ENCODE measurements around the gene TOB1.

The TOB1 gene

DNA sequence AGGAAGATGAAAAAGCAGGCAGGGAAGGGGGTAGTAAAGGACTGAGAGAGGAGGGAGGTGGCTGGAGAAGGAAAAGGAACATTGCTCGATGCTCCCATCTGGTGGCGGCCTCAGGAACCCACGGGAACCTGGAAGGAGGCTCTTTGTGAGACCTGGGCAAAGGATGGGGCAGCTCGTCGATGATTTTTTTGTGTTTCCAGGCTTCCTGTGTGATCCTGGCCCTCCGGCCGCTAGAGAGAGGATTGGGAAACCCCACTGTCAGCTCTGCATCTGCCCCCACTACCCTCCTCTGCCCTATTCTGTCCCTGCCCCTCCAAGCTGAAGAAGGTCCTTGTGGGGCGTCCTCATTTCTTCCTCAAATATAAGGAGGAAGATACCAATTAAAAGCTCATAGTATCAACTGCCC is 24.2 kb downstream of the TOB1 start:
- H3K9ac ChIP-seq (ENCODE audit: low read length) = no peak overlapping the region
- H3K27ac ChIP-seq (ENCODE audit: low read depth, low read length) = no peak overlapping the region

DNA sequence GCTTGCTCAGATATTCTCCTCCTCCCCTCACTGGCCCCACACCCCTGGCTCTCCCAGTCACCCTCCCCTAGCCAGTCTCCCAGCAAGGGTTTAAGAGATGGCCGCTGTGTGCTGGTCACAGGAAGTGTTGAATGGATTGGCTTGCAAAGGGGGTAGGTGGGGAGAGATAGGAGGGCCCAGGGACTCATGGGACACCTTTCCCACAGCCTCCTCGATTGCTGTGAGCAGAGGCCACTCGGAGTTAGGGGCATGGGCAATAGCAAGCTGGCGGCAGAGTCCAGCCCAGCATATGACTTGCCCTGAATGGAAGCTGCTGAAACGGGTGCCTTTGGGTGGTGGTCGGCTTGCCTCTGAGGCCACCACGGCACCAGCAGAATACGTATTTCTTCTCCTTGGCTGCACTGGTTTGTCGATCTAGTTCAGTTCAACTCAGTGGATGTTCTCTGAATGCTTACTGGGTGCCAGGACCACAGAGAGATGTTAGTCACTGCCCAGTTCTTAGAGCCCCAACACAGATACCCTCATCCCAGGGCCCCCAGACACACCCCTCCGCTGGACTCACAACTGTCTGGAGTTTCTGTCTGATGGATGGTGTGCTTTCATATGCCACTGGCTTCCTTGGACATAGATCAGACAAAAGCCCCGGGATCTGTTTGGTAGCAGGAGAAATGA is 24.7 kb downstream of the TOB1 start:
- Histone ChIP-seq H3K27ac (ENCODE audit: low read depth, low read length) (no peak overlapping the region), H3K27me3 (ENCODE audit: control insufficient read depth, insufficient read depth, low read length) (no peaks in the 10 kb centered on the region), H3K9ac (ENCODE audit: low read length) (no peak overlapping the region)

More for the DNA sequence above, 24.2 kb downstream of the TOB1 start:
- Histone ChIP-seq H3K4me1 (ENCODE audit: control insufficient read depth, insufficient read depth, low read length) (peaks cover 15% of the 10 kb centered on the region), H3K27me3 (ENCODE audit: control insufficient read depth, insufficient read depth, low read length) (no peaks in the 10 kb centered on the region), H3K36me3 (ENCODE audit: control insufficient read depth, insufficient read depth, low read length) (no peaks in the 10 kb centered on the region), H3K9me3 (ENCODE audit: control insufficient read depth, insufficient read depth, low read depth, low read length) (no peaks in the 10 kb centered on the region), H3K4me3 (ENCODE audit: low read depth, low read length) (no peak overlapping the region)

DNA sequence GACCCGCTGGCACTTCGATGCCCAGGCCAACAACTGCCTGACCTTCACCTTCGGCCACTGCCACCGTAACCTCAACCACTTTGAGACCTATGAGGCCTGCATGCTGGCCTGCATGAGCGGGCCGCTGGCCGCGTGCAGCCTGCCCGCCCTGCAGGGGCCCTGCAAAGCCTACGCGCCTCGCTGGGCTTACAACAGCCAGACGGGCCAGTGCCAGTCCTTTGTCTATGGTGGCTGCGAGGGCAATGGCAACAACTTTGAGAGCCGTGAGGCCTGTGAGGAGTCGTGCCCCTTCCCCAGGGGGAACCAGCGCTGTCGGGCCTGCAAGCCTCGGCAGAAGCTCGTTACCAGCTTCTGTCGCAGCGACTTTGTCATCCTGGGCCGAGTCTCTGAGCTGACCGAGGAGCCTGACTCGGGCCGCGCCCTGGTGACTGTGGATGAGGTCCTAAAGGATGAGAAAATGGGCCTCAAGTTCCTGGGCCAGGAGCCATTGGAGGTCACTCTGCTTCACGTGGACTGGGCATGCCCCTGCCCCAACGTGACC is 25.8 kb downstream of the TOB1 start:
- H3K27ac ChIP-seq (ENCODE audit: low read depth, low read length) = no peak overlapping the region
- H3K4me1 ChIP-seq (ENCODE audit: control insufficient read depth, insufficient read depth, low read length) = peaks cover 9% of the 10 kb centered on the region
- H3K9me3 ChIP-seq (ENCODE audit: control insufficient read depth, insufficient read depth, low read depth, low read length) = no peaks in the 10 kb centered on the region
- H3K27me3 ChIP-seq (ENCODE audit: control insufficient read depth, insufficient read depth, low read length) = no peaks in the 10 kb centered on the region
- no peak overlapping the region for H3K9ac ChIP-seq (ENCODE audit: low read length)
- no peak overlapping the region for H3K4me3 ChIP-seq (ENCODE audit: low read depth, low read length)
- no peaks in the 10 kb centered on the region for H3K36me3 ChIP-seq (ENCODE audit: control insufficient read depth, insufficient read depth, low read length)

More for the DNA sequence above, 24.7 kb downstream of the TOB1 start:
- peaks cover 15% of the 10 kb centered on the region for H3K4me1 ChIP-seq (ENCODE audit: control insufficient read depth, insufficient read depth, low read length)
- H3K4me3 ChIP-seq (ENCODE audit: low read depth, low read length) = no peak overlapping the region
- no peaks in the 10 kb centered on the region for H3K36me3 ChIP-seq (ENCODE audit: control insufficient read depth, insufficient read depth, low read length)
- no peaks in the 10 kb centered on the region for H3K9me3 ChIP-seq (ENCODE audit: control insufficient read depth, insufficient read depth, low read depth, low read length)

DNA sequence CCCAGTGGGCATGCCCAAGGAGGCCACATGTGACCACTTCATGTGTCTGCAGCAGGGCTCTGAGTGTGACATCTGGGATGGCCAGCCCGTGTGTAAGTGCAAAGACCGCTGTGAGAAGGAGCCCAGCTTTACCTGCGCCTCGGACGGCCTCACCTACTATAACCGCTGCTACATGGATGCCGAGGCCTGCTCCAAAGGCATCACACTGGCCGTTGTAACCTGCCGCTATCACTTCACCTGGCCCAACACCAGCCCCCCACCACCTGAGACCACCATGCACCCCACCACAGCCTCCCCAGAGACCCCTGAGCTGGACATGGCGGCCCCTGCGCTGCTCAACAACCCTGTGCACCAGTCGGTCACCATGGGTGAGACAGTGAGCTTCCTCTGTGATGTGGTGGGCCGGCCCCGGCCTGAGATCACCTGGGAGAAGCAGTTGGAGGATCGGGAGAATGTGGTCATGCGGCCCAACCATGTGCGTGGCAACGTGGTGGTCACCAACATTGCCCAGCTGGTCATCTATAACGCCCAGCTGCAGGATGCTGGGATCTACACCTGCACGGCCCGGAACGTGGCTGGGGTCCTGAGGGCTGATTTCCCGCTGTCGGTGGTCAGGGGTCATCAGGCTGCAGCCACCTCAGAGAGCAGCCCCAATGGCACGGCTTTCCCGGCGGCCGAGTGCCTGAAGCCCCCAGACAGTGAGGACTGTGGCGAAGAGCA is 26.4 kb downstream of the TOB1 start:
- H3K9ac ChIP-seq (ENCODE audit: low read length) = no peak overlapping the region
- no peaks in the 10 kb centered on the region for H3K9me3 ChIP-seq (ENCODE audit: control insufficient read depth, insufficient read depth, low read depth, low read length)
- peaks cover 11% of the 10 kb centered on the region for H3K4me1 ChIP-seq (ENCODE audit: control insufficient read depth, insufficient read depth, low read length)
- H3K27ac ChIP-seq (ENCODE audit: low read depth, low read length) = no peak overlapping the region
- no peaks in the 10 kb centered on the region for H3K36me3 ChIP-seq (ENCODE audit: control insufficient read depth, insufficient read depth, low read length)
- no peak overlapping the region for H3K4me3 ChIP-seq (ENCODE audit: low read depth, low read length)
- no peaks in the 10 kb centered on the region for H3K27me3 ChIP-seq (ENCODE audit: control insufficient read depth, insufficient read depth, low read length)

DNA sequence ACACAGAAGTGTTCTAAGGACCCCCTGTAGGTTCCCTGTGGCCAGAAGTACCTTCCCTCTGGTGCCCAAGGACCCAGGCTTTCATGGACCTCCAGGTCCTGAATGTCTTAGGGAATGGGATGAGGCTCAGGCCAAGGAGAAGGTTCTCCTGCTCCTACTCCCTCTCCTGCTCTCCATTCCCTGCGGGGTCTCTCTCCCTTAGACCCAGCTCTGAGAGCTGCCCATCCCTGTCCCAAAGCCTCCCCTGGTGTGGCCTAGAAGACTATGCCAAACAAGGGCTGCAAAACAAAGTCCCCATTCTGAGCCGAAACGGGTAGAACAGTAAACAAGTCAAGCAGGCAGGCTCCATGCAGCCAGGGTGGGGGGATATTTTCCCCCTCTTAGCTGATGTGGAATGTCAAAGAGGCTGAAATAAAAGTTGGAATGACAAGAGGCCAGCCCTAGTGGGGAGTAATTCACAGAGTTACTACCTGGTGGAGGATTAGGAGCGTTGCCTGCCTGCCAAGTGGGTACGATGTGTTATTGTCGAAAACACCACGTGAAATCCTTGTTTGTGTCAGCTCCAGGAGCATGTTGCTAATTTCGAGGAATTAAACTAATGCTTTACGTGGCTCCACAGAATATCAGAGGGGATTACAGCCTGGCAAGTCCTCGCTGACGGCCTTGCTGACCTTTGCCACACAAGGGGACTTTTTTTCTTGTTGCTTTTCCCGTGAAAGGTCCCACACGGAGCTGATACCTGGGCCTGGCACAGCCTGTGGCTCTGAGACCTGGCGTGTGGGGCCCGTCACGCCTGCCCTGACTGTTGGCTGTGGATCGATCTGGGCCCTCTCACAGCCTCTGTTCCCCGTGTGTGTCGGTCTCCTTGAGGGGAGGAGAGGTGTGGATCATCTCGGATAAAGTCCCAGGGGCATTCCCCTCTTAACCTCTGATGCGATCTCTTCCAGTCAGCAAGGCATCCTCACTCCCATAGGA is 27.9 kb downstream of the TOB1 start:
- peaks cover 15% of the 10 kb centered on the region for H3K4me1 ChIP-seq (ENCODE audit: control insufficient read depth, insufficient read depth, low read length)
- no peaks in the 10 kb centered on the region for H3K36me3 ChIP-seq (ENCODE audit: control insufficient read depth, insufficient read depth, low read length)
- no peak overlapping the region for H3K9ac ChIP-seq (ENCODE audit: low read length)
- no peaks in the 10 kb centered on the region for H3K9me3 ChIP-seq (ENCODE audit: control insufficient read depth, insufficient read depth, low read depth, low read length)
- H3K4me3 ChIP-seq (ENCODE audit: low read depth, low read length) = no peak overlapping the region
- no peak overlapping the region for H3K27ac ChIP-seq (ENCODE audit: low read depth, low read length)
- no peaks in the 10 kb centered on the region for H3K27me3 ChIP-seq (ENCODE audit: control insufficient read depth, insufficient read depth, low read length)

DNA sequence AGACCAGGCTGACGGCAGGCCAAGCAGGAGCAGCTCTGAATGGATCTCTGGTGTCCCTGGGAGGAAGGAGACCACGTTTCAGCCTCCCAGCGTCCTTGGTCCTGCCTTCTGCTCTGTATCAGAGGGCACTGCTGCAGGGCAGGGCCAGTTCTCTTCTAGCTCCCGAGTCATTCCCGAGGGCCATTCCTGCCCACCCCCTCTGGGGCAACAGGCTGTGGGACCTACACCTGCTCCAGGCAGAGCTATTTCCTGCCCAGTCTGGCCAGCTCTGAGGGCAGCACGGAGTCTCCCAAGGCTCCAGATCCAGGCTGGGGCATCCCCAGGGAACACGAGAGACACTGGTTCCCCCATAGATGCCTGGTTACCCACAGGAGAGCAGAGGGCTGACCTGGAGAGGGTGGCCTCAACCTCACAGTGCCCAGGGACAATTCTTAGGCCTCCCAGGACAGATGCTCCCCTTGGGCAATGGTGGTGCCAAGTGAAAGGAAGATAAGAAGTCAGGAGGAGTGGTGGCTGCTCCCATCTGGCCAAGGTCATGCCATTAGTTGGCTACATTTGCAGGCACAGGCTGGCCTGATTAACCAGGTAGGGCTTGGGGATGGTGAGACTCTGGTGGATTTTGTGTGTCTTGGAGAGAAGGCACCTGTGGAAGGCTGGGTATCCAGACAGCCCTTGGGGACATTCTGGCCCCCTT is 28.7 kb downstream of the TOB1 start:
- no peak overlapping the region for H3K27ac ChIP-seq (ENCODE audit: low read depth, low read length)
- no peak overlapping the region for H3K9ac ChIP-seq (ENCODE audit: low read length)
- no peaks in the 10 kb centered on the region for H3K27me3 ChIP-seq (ENCODE audit: control insufficient read depth, insufficient read depth, low read length)
- no peak overlapping the region for H3K4me3 ChIP-seq (ENCODE audit: low read depth, low read length)
- H3K36me3 ChIP-seq (ENCODE audit: control insufficient read depth, insufficient read depth, low read length) = no peaks in the 10 kb centered on the region
- peaks cover 19% of the 10 kb centered on the region for H3K4me1 ChIP-seq (ENCODE audit: control insufficient read depth, insufficient read depth, low read length)
- H3K9me3 ChIP-seq (ENCODE audit: control insufficient read depth, insufficient read depth, low read depth, low read length) = no peaks in the 10 kb centered on the region

DNA sequence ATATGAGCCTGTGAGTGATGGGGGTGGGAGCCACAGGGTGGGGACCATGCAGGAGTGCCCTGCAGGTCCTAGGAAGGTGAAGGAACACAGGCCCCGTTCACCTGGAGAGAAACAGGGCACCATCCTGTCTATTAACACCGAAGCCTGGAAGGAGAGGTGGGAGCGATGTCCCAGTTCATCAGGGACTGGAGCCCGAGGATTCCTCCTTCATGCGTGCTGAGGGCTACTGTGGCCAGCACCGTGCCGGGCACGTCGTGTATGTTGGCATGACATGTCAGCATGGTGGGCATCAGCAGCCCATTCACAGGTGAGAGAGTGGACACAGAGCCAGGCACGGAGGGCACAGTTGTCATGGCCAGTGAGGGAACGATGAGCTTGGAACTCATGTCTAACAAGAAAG is 29.3 kb downstream of the TOB1 start:
- H3K9ac ChIP-seq (ENCODE audit: low read length) = no peak overlapping the region
- H3K27ac ChIP-seq (ENCODE audit: low read depth, low read length) = no peak overlapping the region
- no peaks in the 10 kb centered on the region for H3K27me3 ChIP-seq (ENCODE audit: control insufficient read depth, insufficient read depth, low read length)
- no peaks in the 10 kb centered on the region for H3K36me3 ChIP-seq (ENCODE audit: control insufficient read depth, insufficient read depth, low read length)
- no peak overlapping the region for H3K4me3 ChIP-seq (ENCODE audit: low read depth, low read length)
- peaks cover 19% of the 10 kb centered on the region for H3K4me1 ChIP-seq (ENCODE audit: control insufficient read depth, insufficient read depth, low read length)
- no peaks in the 10 kb centered on the region for H3K9me3 ChIP-seq (ENCODE audit: control insufficient read depth, insufficient read depth, low read depth, low read length)

DNA sequence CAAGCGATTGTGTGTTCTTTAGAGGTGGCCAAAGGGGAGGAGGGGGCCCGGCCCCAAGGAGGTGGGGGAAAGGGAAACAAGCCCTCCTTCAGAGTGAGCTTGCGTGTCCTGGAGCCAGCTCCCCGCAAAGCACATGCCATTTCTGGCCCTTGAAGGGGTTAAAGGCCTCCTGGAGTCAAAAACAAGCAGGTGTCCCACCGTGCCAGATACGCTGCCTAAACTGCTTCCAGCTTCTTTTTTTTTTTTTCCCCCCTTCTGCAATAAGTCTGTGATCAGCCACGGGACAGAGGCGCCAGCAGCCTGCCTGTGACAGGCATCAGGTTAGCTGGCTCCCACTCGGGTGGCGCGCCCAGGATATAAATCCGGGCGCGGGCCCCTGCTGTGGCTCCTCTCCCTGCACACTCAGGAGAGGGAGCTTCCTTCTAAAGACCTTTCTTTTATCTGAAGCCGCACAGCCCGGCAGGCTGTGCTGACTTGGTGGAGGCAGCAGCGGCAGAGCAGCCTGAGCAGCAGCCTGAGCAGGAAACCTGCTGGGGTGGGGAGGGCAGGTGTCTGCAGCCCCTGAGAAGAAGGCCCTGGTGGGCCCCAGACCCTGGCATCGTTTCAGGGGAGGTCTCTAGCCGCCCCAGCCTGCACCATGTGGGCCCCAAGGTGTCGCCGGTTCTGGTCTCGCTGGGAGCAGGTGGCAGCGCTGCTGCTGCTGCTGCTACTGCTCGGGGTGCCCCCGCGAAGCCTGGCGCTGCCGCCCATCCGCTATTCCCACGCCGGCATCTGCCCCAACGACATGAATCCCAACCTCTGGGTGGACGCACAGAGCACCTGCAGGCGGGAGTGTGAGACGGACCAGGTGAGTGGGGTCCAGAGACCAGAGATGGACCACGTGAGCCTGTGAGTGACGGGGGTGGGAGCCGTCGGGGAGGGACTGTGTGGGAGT is 30.6 kb downstream of the TOB1 start, which contains the start of gene WFIKKN2:
Gene WFIKKN2 (plus strand): TSS at position 286 of the 934 bp plus-strand sequence. CDS start 352 bp downstream, at position 638.
- Histone ChIP-seq H3K4me1 (ENCODE audit: control insufficient read depth, insufficient read depth, low read length) (peaks cover 27% of the 10 kb centered on the region), H3K27me3 (ENCODE audit: control insufficient read depth, insufficient read depth, low read length) (no peaks in the 10 kb centered on the region), H3K4me3 (ENCODE audit: low read depth, low read length) (no peak within 1 kb of the TSS), H3K9ac (ENCODE audit: low read length) (no peak within 1 kb of the TSS), H3K36me3 (ENCODE audit: control insufficient read depth, insufficient read depth, low read length) (no peaks in the 10 kb centered on the region), H3K27ac (ENCODE audit: low read depth, low read length) (no peak within 1 kb of the TSS), H3K9me3 (ENCODE audit: control insufficient read depth, insufficient read depth, low read depth, low read length) (no peaks in the 10 kb centered on the region)

DNA sequence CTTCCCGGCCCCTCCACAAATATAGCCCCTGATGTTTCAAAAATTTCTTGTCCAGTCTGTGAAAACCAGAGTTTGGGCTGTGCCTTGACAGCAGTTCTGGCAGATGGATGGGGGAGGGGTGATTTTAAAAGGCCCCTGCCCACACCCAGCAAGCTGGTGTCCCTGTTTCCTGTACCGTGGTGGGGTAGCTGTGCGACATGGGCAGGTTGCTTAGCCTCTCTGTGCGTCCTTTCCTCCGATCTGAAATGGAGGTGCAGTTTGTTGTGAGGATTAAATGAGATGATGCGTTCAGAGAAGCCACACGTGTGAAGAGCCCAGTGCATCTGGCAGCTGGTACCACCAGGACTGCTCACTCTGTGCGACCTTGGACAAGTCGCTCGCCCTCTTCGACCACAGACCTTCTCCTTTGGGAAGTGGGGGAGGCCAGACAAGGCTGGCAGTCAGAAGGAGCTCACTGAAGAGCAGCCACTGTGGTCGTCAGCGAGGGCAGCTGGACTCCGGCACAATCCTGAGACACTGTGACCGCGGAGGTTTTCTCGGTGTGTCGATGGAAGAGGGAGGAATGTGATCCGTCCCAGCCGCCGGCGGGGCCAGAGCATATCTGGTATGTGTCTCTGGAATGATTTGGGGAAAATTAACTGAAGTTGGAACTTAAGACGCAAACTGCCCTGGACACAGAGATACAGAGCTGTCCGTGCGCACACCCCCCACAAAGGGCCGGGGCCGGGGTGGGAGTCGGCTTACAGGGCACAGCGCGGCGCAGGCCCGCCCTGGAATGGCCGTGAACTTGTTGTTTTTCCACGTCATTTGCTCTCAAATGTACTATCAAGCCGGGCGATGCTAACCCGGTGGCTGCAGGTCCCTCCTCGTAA is 31.5 kb downstream of the TOB1 start:
- no peak overlapping the region for H3K27ac ChIP-seq (ENCODE audit: low read depth, low read length)
- no peaks in the 10 kb centered on the region for H3K36me3 ChIP-seq (ENCODE audit: control insufficient read depth, insufficient read depth, low read length)
- no peaks in the 10 kb centered on the region for H3K27me3 ChIP-seq (ENCODE audit: control insufficient read depth, insufficient read depth, low read length)
- H3K4me3 ChIP-seq (ENCODE audit: low read depth, low read length) = no peak overlapping the region
- peaks cover 35% of the 10 kb centered on the region for H3K4me1 ChIP-seq (ENCODE audit: control insufficient read depth, insufficient read depth, low read length)
- no peaks in the 10 kb centered on the region for H3K9me3 ChIP-seq (ENCODE audit: control insufficient read depth, insufficient read depth, low read depth, low read length)
- no peak overlapping the region for H3K9ac ChIP-seq (ENCODE audit: low read length)

All from HUES6 (cell line).